Choroid plexus epithelial cell (primary cell): Measurements from ENCODE around the gene CSNK2A1.

Experiments
- DNase-seq: peaks from one replicate; pipeline ENCODE4 v3.0.0-alpha.2; 2010; ENCODE audit warnings: low read depth
- H3K4me3 ChIP-seq: 2 replicates; pipeline ENCODE4 v1.5.1; 2011; ENCODE audit warnings: low read depth, mild to moderate bottlenecking, control low read depth, low read length, moderate library complexity
- CTCF ChIP-seq: conservative IDR thresholded peaks from 2 replicates; pipeline ENCODE4 v1.5.1; 2011; ENCODE audit warnings: low read depth, mild to moderate bottlenecking, control low read depth, inconsistent platforms, low read length, moderate library complexity

CSNK2A1 gene

GRCh38 chr20:434661-435419 lies 108.8 kb downstream of the CSNK2A1 start:
- H3K4me3 ChIP-seq = no peak overlapping the region
- DNase-seq = no peak
- TF ChIP-seq CTCF = no peak

DNA sequence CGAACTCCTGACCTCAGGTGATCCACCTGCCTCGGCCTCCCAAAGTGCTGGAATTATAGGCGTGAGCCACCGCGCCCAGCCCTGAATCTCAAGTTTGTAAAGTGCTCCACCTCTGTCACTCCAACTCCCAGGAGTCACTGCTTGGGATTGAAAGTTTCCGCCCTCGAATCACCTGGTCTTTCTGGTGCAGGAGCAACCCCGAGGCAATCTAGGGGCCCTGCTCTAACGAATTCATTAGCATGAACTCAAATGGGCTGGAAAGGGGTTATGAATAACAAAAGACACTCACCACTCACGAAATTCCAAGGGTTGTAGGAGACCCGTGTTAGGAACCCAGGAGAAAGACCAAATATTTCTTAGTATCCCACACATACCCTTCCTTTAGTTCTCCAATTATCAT lies 109.4 kb downstream of the CSNK2A1 start:
- DNase-seq = no peak
- H3K4me3 ChIP-seq = no peak overlapping the region
- TF ChIP-seq CTCF = no peak

GRCh38 chr20:433300-433975 lies 110.2 kb downstream of the CSNK2A1 start:
- no peak for TF ChIP-seq CTCF
- peak; percentile 29 for DNase-seq
- H3K4me3 ChIP-seq = no peak overlapping the region

- TF ChIP-seq CTCF = no peak
- H3K4me3 ChIP-seq = no peak overlapping the region
- DNase-seq = no peak
Measured at GRCh38 chr20:432677-433299, 110.8 kb downstream of the CSNK2A1 start.

DNA sequence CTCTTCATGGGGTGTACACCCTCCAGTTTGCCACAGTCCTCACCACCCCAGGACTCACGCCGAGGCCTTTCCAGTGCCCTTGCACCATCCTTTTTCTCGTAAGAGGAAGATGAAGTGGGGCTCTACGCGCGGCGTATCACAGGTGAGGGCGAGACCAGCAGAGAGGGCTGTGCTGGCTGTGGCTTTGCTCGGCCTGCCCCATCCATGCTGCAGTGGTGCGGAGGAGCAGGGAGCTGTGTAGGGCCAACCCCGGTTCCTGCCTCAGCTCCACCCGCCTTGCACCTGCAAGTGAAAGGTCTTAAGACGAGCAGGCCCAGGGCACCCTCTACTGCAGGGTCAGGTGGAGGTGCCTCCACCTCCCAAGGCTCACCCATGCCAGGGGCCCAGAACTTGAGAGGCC lies 111.4 kb downstream of the CSNK2A1 start:
- DNase-seq = no peak
- H3K4me3 ChIP-seq = no peak overlapping the region
- no peak for TF ChIP-seq CTCF

DNA sequence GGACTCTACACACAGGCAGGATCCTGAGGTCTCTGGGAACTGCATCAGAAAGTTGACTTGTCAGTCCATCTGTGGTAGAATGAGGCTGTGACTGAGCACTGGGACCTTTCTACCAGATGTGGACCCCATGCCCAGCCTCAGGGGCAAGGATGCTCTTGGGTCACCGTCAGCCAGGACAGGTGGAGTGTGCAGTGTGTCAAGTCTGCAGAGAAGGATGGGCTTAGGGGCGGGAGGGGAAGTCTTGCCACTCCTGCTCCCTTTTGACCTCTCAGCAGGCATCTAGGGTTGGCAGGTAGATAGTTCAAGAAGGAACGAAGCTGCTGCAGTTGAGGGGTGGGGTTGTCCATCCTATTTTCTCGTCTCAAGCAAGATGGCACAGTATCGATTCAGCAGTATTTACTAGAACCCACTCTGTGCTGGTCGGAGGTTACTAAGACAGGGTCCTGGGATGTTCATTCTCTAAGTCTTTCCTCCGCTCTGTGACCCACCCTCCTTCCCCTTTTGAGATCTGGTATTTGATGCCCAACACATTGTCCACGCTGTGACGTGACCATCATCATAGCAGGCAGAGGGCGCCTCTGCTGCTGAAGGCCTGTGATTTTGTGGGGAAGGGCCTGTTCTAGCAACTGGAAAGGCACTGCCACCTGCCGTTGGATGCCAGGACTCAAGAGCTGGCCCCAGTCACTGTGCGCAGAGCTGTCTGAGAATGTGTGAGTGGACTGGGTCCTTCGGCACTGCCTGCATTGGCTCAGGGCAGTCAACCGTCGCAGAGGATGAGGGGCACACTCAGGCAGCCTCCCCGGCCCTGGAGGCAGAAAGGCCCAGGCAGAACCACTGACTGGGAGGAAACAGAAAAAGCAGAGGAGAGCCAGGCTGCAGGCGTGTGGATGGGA lies 112.3 kb downstream of the CSNK2A1 start:
- H3K4me3 ChIP-seq = no peak overlapping the region
- peak; percentile 69 for TF ChIP-seq CTCF
- DNase-seq = peak; percentile 80
